Amniotic epithelial cell (primary cell): ENCODE measurements around the gene EXOC2.

Experiments used
- DNase-seq: peaks from one replicate; pipeline ENCODE4 v3.0.0-alpha.2; 2010; ENCODE audit warnings: low read depth

EXOC2 gene

GRCh38 chr6:443621-444159 lies 249.2 kb downstream of the EXOC2 start:
- DNase-seq = no peak

GRCh38 chr6:441126-441920 lies 251.6 kb downstream of the EXOC2 start:
- no peak for DNase-seq

- DNase-seq = no peak
These were observed 253.2 kb downstream of the EXOC2 start for GRCh38 chr6:439641-440167.

GRCh38 chr6:438634-439170 lies 254.2 kb downstream of the EXOC2 start:
- no peak for DNase-seq

GRCh38 chr6:437037-437392 lies 255.9 kb downstream of the EXOC2 start:
- no peak for DNase-seq

- no peak for DNase-seq
These were observed 256.5 kb downstream of the EXOC2 start for GRCh38 chr6:436308-437036.

GRCh38 chr6:435441-436307 lies 257.3 kb downstream of the EXOC2 start:
- DNase-seq = no peak
